Stimulated activated CD4-positive, alpha-beta T cell treated with anti-CD3 and anti-CD28 coated beads, Interleukin-2, amount 100 ng/mL, for 24 hours (primary cell): ENCODE measurements around the gene QSOX1.

Experiments used
- DNase-seq, 2 donors: peaks; one replicate each; pipeline ENCODE4 v3.0.0-alpha.2; 2020

The QSOX1 gene

GRCh38 chr1:180173451-180173850, 18.8 kb downstream of the QSOX1 start:
- no peak for DNase-seq

GRCh38 chr1:180173952-180174351, 19.3 kb downstream of the QSOX1 start:
- no peak for DNase-seq

GRCh38 chr1:180175291-180175690, 20.6 kb downstream of the QSOX1 start:
- no peak for DNase-seq

- no peak for DNase-seq
These were observed 21.1 kb downstream of the QSOX1 start for GRCh38 chr1:180175806-180176205.

GRCh38 chr1:180176965-180177364, 22.3 kb downstream of the QSOX1 start:
- no peak for DNase-seq

- no peak for DNase-seq
These were observed 23.3 kb downstream of the QSOX1 start for GRCh38 chr1:180177931-180178330.

- DNase-seq = peak; percentile 74 to 76
These were observed 24.0 kb downstream of the QSOX1 start for GRCh38 chr1:180178511-180179161.

- DNase-seq = no peak
These were observed 24.7 kb downstream of the QSOX1 start for GRCh38 chr1:180179162-180179957.

- peak in 1 of 2 donors; percentile 30 for DNase-seq
These were observed 26.4 kb downstream of the QSOX1 start for GRCh38 chr1:180181048-180181447.

GRCh38 chr1:180181996-180182642, 27.4 kb downstream of the QSOX1 start:
- no peak for DNase-seq

- DNase-seq = no peak
These were observed 28.1 kb downstream of the QSOX1 start for GRCh38 chr1:180182643-180183311.

GRCh38 chr1:180183426-180183825, 28.8 kb downstream of the QSOX1 start:
- no peak for DNase-seq

- no peak for DNase-seq
These were observed 29.4 kb downstream of the QSOX1 start for GRCh38 chr1:180184041-180184440.

- DNase-seq = no peak
These were observed 30.6 kb downstream of the QSOX1 start for GRCh38 chr1:180185281-180185680.

GRCh38 chr1:180185971-180186645, 31.4 kb downstream of the QSOX1 start:
- DNase-seq = no peak

GRCh38 chr1:180186831-180187230, 32.2 kb downstream of the QSOX1 start:
- no peak for DNase-seq

GRCh38 chr1:180187626-180188025, 33.0 kb downstream of the QSOX1 start:
- no peak for DNase-seq

- DNase-seq = peak in 1 of 2 donors; percentile 28
These were observed 33.4 kb downstream of the QSOX1 start for GRCh38 chr1:180188091-180188506.

- DNase-seq = no peak
These were observed 34.1 kb downstream of the QSOX1 start for GRCh38 chr1:180188684-180189175.

- DNase-seq = no peak
These were observed 35.4 kb downstream of the QSOX1 start for GRCh38 chr1:180190091-180190490.

GRCh38 chr1:180192172-180192571, 37.5 kb downstream of the QSOX1 start:
- no peak for DNase-seq
